ENCODE data around the gene DNAH2. TPM values are rescaled to one million over a fixed set of nuclear protein-coding genes. Genes with fewer than 3 reads are reported as not detected.

The DNAH2 gene
- total and polyA plus RNA-seq, 2 of the 13 experiments (the other 11 are each of a cell fraction or from before 2014, with no cell fraction given) = not detected

DNA sequence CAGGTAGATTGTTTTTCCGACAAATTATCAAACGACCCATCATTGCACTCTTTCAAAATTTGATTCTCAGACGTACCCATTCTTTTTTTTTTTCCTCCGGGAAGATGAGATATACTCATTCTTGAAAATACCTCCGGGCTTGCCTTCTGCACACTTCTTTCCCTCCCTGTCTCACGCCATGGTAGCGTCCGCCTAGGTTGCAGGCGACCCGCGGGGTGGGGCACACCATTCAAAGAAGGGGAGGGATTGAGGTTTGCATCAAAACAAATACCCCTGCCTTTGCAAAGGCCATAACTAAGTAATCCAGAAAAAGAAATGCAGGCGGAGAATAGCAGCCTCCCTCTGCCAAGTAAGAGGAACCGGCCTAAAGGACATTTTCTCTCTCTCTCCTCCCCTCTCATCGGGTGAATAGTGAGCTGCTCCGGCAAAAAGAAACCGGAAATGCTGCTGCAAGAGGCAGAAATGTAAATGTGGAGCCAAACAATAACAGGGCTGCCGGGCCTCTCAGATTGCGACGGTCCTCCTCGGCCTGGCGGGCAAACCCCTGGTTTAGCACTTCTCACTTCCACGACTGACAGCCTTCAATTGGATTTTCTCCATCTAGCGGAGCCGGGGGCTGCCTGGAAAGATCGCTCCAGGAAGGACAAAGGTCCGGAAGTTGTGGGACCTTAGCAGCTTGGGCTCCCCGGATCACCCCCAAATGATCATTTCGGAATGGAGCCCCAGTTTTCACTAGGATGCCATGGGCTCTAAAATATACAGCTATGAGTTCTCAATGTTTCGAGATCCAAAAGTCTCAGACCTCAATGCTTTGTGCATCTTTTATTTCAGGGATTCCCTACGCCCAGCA lies 31.1 kb upstream of the DNAH2 start (continued):
- TF ChIP-seq, protein P1, sequence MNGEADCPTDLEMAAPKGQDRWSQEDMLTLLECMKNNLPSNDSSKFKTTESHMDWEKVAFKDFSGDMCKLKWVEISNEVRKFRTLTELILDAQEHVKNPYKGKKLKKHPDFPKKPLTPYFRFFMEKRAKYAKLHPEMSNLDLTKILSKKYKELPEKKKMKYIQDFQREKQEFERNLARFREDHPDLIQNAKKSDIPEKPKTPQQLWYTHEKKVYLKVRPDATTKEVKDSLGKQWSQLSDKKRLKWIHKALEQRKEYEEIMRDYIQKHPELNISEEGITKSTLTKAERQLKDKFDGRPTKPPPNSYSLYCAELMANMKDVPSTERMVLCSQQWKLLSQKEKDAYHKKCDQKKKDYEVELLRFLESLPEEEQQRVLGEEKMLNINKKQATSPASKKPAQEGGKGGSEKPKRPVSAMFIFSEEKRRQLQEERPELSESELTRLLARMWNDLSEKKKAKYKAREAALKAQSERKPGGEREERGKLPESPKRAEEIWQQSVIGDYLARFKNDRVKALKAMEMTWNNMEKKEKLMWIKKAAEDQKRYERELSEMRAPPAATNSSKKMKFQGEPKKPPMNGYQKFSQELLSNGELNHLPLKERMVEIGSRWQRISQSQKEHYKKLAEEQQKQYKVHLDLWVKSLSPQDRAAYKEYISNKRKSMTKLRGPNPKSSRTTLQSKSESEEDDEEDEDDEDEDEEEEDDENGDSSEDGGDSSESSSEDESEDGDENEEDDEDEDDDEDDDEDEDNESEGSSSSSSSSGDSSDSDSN (CRISPR knock-in tag; IDR thresholded peaks at IDR 0.05) = no peak
- 0 out of 2 replicates have a peak, but pooled peaks have one; percentile 28 for TF ChIP-seq FLYWCH1 (CRISPR knock-in tag; IDR thresholded peaks at IDR 0.05)
- 0 out of 2 replicates have a peak, but pooled peaks have one; percentile 23 for TF ChIP-seq MED1 (CRISPR knock-in tag; IDR thresholded peaks at IDR 0.05)
- no peak for TF ChIP-seq RARA (CRISPR knock-in tag; IDR thresholded peaks at IDR 0.05)
- no peak for TF ChIP-seq ZNF629 (CRISPR knock-in tag; conservative IDR thresholded peaks at IDR 0.05)
- no peak for TF ChIP-seq SAFB2 (CRISPR knock-in tag; IDR thresholded peaks at IDR 0.05; ENCODE audit: borderline replicate concordance, low read depth)
- TF ChIP-seq KDM2A (CRISPR knock-in tag; IDR thresholded peaks at IDR 0.05; ENCODE audit: borderline replicate concordance, low read depth) = peak; percentile 14; the same call in 1 of the 2 replicates
- no peak for TF ChIP-seq TSC22D2 (CRISPR knock-in tag; IDR thresholded peaks at IDR 0.05; ENCODE audit: borderline replicate concordance)
- TF ChIP-seq KMT2A (CRISPR knock-in tag; IDR thresholded peaks at IDR 0.05) = no peak
- TF ChIP-seq FOSL2 (CRISPR knock-in tag; IDR thresholded peaks at IDR 0.05) = 0 out of 2 replicates have a peak, but pooled peaks have one; percentile 8
- TF ChIP-seq ZNF615 (CRISPR knock-in tag; IDR thresholded peaks at IDR 0.05; ENCODE audit: borderline replicate concordance) = no peak
- TF ChIP-seq HNRNPH1 (optimal IDR thresholded peaks at IDR 0.05; ENCODE audit: low read depth, low read length) = no peak
- TF ChIP-seq KLF11 (CRISPR knock-in tag; IDR thresholded peaks at IDR 0.05) = no peak
- TF ChIP-seq SALL2 (CRISPR knock-in tag; IDR thresholded peaks at IDR 0.05) = peak; percentile 28; the same call in 1 of the 2 replicates
- TF ChIP-seq, protein P2, sequence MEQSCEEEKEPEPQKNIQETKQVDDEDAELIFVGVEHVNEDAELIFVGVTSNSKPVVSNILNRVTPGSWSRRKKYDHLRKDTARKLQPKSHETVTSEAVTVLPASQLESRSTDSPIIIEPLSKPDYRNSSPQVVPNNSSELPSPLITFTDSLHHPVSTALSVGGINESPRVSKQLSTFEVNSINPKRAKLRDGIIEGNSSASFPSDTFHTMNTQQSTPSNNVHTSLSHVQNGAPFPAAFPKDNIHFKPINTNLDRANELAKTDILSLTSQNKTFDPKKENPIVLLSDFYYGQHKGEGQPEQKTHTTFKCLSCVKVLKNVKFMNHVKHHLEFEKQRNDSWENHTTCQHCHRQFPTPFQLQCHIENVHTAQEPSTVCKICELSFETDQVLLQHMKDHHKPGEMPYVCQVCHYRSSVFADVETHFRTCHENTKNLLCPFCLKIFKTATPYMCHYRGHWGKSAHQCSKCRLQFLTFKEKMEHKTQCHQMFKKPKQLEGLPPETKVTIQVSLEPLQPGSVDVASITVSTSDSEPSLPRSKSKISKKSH (CRISPR knock-in tag; IDR thresholded peaks at IDR 0.05; ENCODE audit: borderline replicate concordance) = peak; percentile 31; the same call in 1 of the 2 replicates
- TF ChIP-seq CREM (IDR thresholded peaks at IDR 0.05) = peak; percentile 24; the same call in 1 of the 2 replicates
- no peak for TF ChIP-seq CREM (CRISPR knock-in tag; IDR thresholded peaks at IDR 0.05)
- no peak for TF ChIP-seq EEA1 (CRISPR knock-in tag; IDR thresholded peaks at IDR 0.05; ENCODE audit: borderline replicate concordance)
- TF ChIP-seq, protein P3, sequence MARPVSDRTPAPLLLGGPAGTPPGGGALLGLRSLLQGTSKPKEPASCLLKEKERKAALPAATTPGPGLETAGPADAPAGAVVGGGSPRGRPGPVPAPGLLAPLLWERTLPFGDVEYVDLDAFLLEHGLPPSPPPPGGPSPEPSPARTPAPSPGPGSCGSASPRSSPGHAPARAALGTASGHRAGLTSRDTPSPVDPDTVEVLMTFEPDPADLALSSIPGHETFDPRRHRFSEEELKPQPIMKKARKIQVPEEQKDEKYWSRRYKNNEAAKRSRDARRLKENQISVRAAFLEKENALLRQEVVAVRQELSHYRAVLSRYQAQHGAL (CRISPR knock-in tag; IDR thresholded peaks at IDR 0.05; ENCODE audit: not compliant biosample characterization) = peak; percentile 65
- TF ChIP-seq MYNN (CRISPR knock-in tag; IDR thresholded peaks at IDR 0.05; ENCODE audit: low read depth) = 0 out of 2 replicates have a peak, but pooled peaks have one; percentile 54
- TF ChIP-seq, protein P4, sequence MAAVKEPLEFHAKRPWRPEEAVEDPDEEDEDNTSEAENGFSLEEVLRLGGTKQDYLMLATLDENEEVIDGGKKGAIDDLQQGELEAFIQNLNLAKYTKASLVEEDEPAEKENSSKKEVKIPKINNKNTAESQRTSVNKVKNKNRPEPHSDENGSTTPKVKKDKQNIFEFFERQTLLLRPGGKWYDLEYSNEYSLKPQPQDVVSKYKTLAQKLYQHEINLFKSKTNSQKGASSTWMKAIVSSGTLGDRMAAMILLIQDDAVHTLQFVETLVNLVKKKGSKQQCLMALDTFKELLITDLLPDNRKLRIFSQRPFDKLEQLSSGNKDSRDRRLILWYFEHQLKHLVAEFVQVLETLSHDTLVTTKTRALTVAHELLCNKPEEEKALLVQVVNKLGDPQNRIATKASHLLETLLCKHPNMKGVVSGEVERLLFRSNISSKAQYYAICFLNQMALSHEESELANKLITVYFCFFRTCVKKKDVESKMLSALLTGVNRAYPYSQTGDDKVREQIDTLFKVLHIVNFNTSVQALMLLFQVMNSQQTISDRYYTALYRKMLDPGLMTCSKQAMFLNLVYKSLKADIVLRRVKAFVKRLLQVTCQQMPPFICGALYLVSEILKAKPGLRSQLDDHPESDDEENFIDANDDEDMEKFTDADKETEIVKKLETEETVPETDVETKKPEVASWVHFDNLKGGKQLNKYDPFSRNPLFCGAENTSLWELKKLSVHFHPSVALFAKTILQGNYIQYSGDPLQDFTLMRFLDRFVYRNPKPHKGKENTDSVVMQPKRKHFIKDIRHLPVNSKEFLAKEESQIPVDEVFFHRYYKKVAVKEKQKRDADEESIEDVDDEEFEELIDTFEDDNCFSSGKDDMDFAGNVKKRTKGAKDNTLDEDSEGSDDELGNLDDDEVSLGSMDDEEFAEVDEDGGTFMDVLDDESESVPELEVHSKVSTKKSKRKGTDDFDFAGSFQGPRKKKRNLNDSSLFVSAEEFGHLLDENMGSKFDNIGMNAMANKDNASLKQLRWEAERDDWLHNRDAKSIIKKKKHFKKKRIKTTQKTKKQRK (IDR thresholded peaks at IDR 0.05; ENCODE audit: low read length) = no peak
- 0 out of 2 replicates have a peak, but pooled peaks have one; percentile 40 for TF ChIP-seq HCFC1 (IDR thresholded peaks at IDR 0.05; ENCODE audit: low read depth, low read length)
